HG02798 (cell line): ENCODE measurements around the gene SLC30A2.
"Not testable (repeated sequence)": the region's sequence is repeated elsewhere in the genome, so short reads cannot be mapped to it uniquely, and the experiment has no call there.

Source experiments
- ATAC-seq: cut with Tn5 transposase; IDR thresholded peaks from one replicate; pipeline ENCODE4 v1.9.1; 2021; ENCODE audit warnings: mild to moderate bottlenecking; ENCODE audit not compliant: unreplicated experiment, poor library complexity

SLC30A2 gene, protein sequence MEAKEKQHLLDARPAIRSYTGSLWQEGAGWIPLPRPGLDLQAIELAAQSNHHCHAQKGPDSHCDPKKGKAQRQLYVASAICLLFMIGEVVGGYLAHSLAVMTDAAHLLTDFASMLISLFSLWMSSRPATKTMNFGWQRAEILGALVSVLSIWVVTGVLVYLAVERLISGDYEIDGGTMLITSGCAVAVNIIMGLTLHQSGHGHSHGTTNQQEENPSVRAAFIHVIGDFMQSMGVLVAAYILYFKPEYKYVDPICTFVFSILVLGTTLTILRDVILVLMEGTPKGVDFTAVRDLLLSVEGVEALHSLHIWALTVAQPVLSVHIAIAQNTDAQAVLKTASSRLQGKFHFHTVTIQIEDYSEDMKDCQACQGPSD

DNA sequence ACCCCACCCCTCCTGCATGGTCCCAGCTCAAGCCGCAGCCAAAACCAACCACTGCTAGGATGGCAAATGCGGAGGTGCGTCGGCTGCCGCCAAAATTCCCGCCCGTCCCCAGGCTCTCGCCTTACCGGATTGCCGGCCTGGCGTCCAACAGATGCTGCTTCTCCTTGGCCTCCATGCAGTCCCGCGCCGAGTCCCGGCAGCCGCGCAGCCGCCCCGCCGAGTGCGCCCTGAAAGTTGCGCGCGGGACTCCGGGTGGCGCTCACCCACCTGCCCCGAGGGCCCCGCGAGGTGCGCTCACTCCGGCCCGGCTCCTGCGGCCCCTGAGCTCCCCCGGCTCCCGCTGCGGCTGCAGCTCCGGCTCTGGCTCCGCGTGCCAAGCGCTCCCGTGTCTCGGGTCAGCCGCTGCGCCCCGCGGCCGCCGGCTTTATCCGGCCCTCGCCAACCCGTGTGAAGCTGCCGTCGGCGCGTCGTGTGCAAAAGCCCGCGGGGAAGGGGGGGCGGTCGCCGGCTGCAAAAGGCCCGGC, at the start of gene SLC30A2:
TSS of gene SLC30A2 (minus strand) at position 397 of the 524 bp plus-strand sequence. CDS start at position 175, 222 bp downstream.
- no peak for ATAC-seq

DNA sequence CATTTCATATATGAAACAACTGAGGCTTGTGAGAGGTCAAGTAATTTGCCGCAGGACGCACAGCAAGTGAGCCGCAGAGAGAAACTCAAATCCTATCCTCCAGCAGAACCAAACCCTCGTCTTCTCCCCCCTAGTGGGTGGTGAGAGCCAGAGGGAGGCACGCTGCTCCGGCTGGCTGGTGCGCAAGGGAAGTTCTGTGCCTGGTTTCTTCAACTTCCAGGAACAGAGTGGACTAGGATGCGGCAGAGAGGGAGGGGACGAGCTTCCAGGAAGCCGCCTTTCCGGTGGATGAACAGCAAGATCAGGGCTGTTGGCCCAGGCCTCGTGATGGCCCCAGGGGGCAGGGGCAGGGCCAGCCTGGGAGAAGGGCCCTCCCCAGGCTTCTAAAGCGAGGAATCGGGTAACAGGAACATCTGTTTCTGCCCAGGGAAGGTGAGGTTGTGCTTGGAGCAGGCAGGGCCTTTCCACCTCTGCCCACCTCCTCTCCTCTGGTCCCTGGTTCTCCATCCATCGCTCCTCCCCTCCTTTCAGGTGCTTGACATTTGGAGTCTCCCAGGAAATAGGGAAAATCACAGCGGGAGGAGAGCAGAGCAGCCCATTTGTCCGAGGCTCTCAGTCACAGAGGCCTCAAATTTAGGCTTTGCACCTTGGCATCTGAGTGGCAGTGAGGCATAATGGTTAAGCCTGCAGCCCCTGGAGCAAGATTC, 48.9 kb upstream of the SLC30A2 start:
- ATAC-seq, result no peak

DNA sequence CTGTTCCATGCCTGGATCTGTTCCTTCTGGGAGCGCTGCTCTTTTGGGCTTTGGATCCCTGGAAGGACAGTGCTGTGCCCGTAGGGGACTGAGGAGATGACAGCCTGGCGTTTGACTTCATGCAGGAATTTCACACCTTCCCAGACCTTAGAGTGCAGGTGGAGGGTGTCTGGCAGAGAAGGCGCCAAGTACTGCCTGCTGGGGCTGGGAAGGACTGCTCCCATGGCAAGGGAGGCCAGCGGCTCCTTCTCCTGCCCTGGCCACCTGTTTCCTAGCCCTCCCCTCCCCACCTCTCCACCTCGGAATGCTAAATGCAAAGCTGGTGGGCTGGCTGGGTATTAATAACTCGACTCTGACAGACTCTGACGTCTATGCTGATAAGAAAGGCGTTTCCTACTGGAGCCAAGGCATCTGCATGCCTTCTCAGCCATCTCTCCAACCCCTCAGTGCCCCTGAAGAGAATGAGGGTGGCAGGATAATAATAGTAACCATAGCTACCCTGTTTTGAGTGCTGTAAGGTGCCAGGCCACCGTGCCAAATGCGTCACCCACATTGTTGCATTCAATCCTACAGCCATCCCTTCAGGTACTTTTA, 48.3 kb upstream of the SLC30A2 start:
- no peak for ATAC-seq

DNA sequence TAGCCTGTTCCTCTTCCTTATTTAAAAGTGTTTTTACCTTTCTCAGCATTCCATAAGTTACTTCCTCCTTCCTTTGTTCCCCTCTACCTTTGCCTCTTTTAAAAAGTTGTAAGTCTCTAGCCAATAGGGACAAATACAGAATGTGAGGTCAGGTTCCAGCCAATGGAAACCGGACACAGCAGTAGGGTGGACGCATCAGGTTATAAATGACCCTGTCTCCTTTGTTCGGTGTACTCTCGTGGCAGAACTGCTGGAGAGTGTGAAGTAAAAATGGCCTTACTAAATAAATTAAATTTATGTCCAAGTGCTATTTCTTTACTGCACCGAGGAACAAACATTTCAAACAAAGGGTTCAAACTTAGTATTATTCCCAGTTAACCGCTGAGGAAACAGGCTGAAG, 47.7 kb upstream of the SLC30A2 start:
- ATAC-seq, result not testable (repeated sequence)

DNA sequence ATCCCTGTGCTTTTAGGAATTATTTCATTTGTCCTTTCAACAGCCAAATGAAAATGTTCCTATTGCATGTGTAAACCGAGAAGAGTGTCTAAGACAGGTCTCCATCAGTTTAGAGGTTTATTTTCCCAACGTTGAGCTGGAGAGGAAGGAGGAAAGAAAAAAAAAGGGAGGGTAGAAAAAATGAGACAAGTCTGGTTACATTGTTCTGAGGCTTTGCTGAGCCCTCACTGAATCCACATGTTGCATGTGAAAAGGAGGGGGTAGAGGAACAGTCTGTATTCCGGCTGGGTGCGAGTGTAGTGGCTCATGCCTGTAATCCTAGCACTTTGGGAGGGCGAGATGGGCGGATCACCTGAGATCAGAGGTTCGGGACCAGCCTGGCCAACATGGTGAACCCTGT, 46.5 kb upstream of the SLC30A2 start:
- no peak for ATAC-seq

DNA sequence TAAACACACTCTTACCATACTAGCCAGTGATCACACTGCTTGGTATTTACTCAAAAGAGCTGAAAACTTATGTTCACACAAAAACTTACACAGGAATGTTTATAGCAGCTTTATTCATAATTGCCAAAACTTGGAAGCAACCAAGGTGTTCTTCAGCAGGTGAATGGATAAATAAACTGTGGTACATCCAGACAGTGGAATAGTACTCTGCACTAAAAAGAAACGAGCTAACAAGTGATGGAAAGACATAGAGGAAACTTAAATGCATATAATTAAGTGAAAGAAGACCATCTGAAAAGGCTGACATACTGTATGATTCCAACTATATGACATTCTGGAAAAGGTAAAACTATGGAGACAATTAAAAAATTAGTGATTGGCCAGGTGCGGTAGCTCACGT, 45.0 kb upstream of the SLC30A2 start:
- ATAC-seq, result no peak

DNA sequence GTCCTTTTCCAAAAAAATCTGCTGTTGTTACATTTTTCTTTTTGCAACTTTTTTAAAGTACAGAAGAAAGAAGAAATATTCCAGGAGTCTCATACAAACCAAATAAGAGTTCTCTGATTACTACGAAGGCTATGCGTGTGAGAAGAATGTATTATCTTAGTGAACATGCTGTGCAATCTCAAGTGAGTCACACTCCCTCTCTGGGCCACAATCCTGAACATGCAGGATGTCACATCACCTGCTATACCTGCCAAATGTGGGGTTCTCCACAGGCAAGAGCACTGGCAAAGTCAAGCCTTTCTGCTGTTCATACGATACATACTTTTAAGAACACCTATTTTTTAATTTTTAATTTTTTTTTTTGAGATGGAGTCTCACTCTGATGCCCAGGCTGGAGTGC, 43.2 kb upstream of the SLC30A2 start:
- no peak for ATAC-seq

DNA sequence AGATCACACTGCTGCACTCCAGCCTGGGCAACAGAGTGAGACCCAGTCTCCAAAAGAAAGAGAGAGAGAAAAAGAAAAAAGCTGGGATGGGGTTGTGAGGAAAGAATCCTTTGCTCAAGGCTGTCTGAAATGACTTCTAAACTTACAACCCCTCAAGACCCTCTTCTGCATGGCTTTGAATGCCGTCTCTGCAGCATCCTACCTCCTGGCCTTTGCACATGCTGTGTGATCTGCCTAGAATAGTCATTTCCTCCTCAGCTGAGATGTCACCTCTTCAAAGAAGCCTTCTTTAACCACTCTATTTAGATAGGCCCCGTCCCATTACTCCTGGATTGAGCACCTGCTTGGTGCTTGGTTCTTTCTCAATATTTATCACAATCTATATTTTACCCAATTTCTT, 38.9 kb upstream of the SLC30A2 start:
- ATAC-seq, result no peak

DNA sequence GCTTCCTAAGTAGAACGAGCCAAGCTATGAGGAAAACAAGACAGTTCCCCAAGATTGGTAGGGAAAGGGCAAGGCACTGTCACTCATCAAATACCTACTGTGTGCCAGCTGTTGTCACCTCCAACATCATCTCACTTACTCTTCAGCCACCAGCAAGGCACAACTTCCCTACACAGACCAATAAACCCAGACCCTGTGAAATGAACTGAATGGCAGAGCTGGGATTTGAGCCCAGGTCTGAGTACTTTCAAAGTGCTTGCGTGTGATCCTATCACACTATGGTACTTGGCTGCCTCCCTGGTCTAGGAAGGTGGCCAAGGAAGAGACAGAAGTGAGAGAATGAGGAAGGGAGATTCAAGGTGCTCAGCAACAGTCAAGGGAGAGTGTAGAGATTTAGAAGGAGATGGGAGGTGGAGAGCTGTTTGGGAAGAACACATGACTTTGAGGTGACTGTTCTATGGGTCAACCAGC, 38.2 kb upstream of the SLC30A2 start:
- no peak for ATAC-seq

DNA sequence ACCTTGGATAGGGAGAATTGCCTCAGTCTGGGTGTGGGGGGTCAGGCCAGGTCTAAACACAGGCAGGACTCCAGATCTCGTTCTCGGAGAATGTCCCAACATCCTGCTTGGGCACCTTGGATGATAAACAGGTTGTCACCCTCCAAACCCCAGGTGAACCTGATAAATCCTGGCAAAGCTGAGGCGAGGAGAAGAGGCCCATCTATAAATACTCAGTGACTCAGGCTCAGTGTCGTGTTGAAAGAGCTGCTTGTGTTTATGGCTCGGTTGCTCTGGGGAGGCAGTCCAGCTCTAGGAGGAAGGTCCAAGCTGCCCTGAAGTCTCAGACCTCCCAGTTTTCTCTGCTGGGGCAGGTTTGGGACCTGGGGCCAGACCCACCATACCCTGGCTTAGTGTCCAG, 37.3 kb upstream of the SLC30A2 start:
- ATAC-seq, result no peak

DNA sequence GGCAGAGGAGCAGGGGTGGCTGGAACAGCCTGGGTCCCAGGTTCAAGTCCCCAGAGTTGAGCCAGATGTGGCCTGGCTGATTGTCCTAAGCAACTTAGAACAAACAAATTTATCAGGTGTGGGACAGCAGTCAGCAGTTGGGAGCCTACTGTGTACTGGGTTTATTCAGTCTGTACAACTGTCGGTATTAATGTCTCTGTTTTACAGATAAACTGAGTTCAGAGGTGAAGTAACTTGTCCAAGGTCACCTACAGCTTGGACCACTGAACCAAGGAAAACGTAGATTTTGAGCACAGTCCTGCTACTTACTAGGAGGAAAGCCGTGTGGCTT, 36.1 kb upstream of the SLC30A2 start:
- ATAC-seq, result no peak

DNA sequence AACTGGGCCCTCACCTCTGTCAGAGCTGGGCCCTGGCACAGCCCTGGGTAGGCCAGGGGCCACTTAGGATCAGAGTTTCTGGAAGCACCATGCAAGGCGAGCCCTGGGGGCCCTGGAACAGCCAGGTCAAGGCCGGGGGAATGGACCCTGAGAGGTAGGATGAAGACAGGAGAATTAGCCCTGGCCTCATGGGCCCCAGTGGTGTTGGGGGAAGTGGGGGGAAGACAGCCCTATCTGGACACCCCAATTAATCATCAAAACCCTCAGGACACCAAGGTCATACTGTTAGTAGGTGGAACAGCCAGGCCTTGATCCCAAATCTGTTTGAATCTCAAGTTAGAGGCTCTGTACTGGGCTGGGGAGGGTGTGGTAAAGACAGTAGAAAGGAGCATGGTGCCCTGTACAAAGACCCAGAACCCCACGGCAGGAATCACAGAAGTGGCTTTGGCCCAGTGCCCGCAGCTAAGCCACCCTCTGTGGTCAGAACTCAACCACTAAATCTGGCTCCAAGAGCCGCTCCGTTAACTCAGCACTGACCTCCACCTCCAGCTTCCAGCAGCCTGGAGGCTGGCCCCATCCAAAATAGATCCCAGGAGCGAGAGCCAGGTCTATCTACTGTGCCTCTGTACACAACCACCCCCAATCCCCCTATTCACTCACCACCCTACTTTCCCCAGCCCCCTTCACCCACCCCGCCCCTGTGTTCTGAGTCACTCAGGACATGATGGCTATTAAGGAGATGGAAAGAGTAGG, 35.5 kb upstream of the SLC30A2 start:
- no peak for ATAC-seq

DNA sequence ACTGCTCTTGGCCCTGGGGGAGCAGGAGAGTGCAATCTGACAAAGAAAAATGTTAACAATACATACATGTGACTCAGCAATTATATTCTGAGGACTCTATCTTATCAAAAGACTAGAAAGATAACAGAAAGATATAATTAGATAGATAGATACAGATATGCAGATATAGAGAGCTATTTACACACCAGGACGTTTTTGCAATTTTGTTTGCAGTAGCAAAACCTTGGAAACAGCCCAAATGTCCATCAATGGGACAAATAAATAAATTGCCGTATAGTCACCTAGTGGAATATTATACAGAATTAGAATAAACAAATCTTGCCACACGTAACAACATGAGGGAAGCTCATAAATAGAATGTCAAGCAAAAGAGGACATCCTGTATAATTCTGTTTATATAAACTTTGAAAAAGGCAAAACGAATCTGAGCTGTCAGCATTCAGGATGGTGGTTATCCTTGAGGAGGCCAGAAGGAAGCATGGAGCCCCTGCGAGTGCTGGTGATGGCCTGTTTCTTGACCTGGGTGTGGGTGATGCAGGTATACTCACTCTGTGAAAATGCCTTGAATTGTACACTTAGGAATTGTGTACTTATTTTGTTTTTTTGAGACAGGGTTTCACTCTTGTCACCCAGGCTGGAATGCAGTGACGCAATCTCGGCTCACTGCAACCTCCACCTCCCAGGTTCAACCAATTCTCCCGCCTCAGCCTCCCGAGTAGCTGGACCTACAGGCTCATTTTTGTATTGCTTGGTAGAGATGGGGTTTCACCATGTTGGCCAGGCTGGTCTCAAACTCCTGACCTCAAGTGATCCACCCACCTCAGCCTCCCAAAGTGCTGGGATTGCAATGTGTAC, 34.3 kb upstream of the SLC30A2 start:
- ATAC-seq, result no peak

DNA sequence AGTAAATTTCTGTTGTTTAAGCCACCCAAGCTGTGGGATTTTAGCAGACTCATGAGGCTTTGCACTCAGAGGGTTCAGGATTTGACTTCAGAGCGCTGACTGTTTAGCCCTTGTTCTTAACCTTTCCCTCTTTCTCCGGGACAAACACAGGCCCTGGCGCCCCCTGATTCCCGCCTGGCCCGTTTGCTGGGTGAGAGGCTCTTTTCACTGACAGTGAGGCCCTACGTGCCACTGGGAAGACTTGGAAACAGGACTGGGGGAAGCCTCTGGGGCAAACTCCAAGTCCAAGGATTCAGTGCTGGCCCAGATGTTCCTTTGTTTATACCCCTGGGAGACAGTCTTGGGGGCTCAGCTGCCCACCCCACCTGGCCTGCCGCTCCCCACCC, 33.3 kb upstream of the SLC30A2 start:
- no peak for ATAC-seq

DNA sequence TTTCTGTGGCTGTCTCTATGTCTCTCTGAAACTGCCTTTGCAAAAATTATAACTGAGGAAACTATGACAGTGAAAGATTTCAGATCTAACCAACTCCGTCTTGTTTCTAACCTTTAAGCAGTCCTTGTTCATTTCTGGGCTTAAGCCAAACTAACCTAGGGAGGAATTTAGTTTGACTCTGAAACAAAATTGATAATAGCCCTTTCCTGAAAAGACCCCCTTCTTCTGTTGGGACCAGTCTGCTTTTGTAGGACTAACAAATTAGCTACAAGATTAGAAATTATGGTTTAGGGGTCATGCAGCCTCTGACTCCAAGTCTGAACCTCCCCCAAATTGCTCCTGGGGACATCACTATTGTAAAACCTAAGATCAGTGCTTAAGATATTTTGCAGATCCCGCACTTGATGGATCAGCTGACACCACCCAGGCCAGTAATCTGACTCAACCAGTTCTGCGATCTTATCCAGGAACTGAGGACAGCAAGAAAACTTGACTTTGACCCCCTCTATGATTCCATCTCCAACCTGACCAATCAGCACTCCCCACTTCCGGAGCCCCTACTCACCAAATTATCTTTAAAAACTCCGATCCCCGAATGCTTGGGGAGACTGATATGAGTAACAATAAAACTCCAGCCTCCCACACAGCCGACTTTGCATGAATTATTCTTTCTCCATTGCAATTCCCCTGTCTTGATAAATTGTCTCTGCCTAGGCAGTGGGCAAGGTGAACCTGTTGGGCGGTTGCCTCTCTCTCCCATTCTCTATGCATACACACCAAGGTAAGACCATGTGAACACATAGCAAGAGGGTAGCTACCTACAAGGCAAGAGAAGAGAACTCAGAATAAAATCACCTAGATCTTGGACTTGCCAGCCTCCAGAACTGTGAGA, 32.6 kb upstream of the SLC30A2 start:
- ATAC-seq, result no peak

DNA sequence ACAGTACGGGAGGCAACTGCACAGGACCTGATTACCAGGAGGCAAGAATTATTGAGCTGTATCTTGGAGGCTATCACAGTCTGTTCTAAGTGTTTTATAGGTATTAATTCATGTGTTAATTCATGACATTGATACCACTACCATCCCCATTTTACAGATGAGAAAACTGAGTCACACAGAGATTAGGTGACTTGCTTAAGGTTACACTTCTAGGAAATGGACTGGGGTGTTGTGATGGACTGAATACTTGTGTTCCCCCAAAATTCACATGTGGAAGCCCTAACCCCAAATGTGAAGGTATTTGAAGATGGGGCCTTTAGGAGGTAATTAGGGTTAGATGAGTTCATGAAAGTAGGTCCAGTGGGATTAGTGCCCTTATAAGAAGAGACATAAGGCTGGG, 31.6 kb upstream of the SLC30A2 start:
- no peak for ATAC-seq

DNA sequence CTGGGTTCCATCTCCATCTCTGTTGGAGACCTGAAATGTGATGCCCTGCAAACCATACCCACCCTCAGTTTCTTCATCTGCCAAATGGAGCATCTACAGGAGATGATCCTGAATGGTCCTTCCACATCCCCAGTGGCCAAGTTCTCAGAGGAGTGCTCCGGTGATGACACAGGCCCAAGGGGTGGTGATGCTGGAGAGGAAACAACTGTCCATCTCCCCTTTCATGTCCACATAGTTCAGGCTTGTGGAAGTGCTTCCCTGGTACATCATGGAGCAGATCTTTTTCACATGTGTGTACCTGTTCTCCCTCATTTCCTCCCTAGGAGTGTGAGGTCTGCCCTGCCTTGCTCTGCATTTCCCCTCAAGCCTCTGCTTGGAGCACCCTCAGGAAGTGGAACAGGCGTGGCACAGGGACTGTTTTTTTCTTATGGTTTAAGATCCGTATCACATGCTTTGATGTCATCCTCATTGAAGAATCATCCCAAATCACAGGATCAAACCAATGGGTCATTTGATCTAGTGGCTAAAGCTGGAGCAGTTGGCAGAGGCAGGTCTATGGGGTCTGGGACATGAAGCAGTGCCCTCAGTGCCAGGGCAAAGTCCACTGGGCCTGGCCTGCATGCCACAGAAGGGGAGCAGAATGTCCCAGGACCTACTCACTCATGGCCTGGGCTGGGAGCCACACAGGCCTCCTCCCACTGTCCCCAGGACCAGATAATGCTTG, 29.7 kb upstream of the SLC30A2 start:
- ATAC-seq, result no peak

DNA sequence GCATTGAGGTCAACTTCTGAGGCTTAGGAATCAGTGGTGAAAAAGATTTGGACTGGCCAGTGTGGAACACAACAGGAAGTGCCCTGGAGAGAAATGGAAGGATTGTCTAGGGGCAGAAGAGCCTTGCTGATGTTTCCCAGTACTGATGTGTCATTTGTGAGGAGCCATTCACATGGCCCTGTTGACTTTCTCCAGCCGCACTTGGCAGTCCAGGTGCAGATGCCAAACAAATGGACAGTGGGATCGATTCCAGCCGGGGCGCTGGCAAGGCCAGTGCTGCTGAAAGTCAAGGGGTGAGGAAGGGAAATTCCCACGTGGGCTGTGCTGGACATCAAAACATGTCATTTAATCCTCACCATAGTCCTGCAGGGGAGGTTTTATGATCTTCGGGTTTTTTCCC, 26.4 kb upstream of the SLC30A2 start:
- ATAC-seq, result no peak
